Coronary artery (tissue), 2 donors: ENCODE measurements around the gene MARF1.
A peak's percentile ranks its signal among the peaks of the same experiment; 100 is the strongest.
"Not testable (repeated sequence)": the region's sequence is repeated elsewhere in the genome, so short reads cannot be mapped to it uniquely, and the experiment has no call there.

Experiments
- DNase-seq: peaks from one replicate; pipeline ENCODE4 v3.0.0-alpha.2; 2017; ENCODE audit warnings: low spot score
- H3K27ac ChIP-seq, 2 donors: fragments of 200-600 bp; sonication (generic); one replicate each; pipeline ENCODE4 v1.5.1; 2016 to 2019
- H3K4me3 ChIP-seq: fragments of 200-600 bp; sonication (generic); 2 replicates; pipeline ENCODE4 v1.5.1; 2016; ENCODE audit warnings: mild to moderate bottlenecking, moderate library complexity
- TF ChIP-seq, protein P1 (sequence below): fragments of 200-600 bp; sonication (generic); IDR thresholded peaks from one replicate; pipeline ENCODE4 v1.5.1; 2019; ENCODE audit warnings: antibody characterized with exemption

The MARF1 gene

DNA sequence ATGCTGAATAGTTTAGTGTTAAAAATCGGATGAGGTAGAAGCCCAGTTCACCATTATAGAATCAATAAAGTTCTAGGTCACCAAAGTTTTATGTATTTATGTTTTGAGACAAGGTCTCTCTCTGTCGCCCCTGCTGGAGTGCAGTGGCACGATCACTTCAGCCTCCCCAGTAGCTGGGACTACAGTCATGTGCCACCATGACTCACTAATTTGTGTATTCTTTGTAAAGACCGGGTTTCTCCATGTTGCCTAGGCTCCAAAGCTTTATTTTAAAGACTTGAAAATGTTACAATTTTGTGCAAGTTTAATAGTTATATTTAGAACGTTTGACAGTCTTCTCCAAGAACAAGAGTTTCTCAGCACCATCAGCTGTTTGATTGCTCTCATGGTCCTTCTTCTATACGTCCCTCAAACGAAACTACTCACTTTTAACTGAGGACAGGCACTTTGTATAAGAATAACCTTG is 39.2 kb upstream of the MARF1 start:
- Histone ChIP-seq H3K27ac (no peak overlapping the region), H3K4me3 (no peak overlapping the region)
- DNase-seq: no peak
- TF ChIP-seq, protein P1, sequence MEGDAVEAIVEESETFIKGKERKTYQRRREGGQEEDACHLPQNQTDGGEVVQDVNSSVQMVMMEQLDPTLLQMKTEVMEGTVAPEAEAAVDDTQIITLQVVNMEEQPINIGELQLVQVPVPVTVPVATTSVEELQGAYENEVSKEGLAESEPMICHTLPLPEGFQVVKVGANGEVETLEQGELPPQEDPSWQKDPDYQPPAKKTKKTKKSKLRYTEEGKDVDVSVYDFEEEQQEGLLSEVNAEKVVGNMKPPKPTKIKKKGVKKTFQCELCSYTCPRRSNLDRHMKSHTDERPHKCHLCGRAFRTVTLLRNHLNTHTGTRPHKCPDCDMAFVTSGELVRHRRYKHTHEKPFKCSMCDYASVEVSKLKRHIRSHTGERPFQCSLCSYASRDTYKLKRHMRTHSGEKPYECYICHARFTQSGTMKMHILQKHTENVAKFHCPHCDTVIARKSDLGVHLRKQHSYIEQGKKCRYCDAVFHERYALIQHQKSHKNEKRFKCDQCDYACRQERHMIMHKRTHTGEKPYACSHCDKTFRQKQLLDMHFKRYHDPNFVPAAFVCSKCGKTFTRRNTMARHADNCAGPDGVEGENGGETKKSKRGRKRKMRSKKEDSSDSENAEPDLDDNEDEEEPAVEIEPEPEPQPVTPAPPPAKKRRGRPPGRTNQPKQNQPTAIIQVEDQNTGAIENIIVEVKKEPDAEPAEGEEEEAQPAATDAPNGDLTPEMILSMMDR: no peak

DNA sequence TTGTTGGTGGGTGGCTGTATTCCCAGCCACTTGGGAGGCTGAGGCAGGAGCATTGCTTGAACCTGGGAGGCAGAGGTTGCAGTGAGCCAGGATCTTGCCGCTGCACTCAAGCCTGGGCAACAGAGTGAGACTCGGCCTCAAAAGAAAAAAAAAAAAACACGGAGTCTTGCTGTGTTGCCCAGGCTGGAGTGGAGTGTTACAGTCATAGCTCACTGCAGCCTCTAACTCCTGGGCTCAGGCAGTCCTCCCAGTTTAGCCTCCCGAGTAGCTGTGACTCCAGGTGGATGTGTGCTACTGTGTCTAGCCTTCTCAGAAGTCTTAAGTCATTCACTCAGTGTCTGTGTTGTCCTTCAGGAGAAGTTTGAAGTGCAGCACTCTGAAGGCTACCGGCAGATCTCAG is 34.5 kb upstream of the MARF1 start:
- TF ChIP-seq, protein P1: no peak
- no peak overlapping the region for H3K27ac ChIP-seq
- H3K4me3 ChIP-seq: no peak overlapping the region
- DNase-seq: no peak

DNA sequence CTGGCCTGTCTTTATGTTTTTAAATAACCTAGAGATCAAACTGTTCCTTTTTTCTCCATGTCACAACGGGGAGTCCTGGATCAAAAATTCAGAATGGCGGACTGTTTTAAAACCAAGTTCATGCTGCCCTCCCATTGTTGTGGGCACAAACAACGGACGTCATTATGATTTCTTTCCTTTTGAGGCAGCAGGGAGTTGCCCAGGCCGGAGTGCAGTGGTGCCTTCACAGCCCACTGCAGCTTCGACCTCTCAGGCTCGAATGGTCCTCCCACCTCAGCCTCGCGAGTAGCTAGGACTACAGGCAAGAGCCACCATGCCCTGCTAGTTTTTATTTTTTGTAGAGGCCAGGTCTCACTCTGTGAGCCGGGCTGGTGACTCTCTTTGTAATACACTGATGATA is 33.6 kb upstream of the MARF1 start:
- no peak for DNase-seq
- Histone ChIP-seq H3K27ac (no peak overlapping the region), H3K4me3 (no peak overlapping the region)
- TF ChIP-seq, protein P1: no peak

DNA sequence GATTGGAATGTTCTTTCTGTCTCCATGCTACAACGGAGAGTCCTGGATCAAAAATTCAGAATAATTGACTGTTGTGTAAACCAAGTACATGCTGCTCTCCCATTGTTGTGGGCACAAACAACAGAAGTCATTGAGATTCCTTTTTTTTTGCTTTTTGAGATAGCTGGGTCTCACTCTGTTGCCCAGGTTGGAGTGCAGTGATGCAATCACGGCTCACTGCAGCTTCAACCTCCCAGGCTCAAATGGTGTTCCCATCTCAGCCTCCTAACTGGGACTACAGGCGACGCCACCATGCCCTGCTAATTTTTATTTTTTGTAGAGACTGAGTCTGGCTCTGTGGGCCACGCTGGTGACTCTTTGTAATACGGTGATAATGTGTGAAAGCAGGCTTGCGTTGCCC is 31.6 kb upstream of the MARF1 start:
- H3K4me3 ChIP-seq: no peak overlapping the region
- H3K27ac ChIP-seq: peak overlapping the region in 1 of 2 donors; percentile 84
- no peak for DNase-seq
- TF ChIP-seq, protein P1: no peak

DNA sequence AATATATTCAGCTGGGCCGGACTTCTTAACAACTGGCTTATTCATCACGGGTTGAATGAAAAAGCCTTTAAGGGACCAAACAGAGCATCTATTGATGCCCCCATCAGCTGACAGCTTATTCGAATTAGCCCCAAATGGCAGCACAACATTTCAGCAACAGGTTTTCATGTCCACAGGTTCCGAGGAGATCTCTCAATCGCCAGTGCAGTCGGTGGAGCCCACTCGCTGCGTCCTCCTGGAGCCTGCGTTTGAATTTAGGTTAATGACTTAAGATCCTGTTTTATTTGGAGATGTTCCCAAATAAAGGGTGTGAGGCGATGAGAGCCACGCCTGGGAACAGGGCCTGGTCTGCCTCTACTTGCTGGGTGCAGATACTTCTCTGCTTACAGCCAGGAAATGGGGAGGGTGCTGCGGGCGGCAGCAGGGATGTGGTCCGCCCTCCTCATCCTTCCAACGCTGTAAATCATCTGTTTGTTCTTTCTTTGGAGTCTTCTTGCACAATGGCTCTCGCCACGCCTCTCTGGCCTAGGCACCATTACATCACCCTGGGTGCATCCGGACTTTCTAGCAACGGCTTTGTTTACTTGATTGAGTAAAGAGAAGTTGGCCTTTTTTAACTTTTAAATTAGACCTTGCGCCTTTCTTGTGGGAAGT is 29.7 kb upstream of the MARF1 start:
- H3K4me3 ChIP-seq: peak overlapping the region; percentile 53
- DNase-seq: peak; percentile 93
- peak overlapping the region; percentile 50 to 84 for H3K27ac ChIP-seq
- TF ChIP-seq, protein P1: no peak

DNA sequence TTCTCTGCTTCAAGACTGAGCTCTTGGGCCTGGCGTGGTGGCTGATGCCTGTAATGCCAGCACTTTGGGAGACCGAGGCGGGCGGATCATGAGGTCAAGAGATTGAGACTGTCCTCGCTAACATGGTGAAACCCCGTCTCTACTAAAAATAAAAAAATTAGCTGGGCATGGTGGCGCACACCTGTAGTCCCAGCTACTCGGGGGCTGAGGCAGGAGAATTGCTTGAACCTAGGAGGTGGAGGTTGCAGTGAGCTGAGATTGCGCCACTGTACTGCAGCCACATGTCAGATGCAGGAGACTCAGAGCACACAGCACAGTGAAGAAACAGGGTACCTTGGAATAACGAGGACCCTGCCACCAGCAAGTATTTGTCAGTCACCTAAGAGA is 29.2 kb upstream of the MARF1 start:
- peak overlapping the region; percentile 34 for H3K4me3 ChIP-seq
- DNase-seq: not testable (repeated sequence)
- H3K27ac ChIP-seq: peak overlapping the region; percentile 50 to 84

DNA sequence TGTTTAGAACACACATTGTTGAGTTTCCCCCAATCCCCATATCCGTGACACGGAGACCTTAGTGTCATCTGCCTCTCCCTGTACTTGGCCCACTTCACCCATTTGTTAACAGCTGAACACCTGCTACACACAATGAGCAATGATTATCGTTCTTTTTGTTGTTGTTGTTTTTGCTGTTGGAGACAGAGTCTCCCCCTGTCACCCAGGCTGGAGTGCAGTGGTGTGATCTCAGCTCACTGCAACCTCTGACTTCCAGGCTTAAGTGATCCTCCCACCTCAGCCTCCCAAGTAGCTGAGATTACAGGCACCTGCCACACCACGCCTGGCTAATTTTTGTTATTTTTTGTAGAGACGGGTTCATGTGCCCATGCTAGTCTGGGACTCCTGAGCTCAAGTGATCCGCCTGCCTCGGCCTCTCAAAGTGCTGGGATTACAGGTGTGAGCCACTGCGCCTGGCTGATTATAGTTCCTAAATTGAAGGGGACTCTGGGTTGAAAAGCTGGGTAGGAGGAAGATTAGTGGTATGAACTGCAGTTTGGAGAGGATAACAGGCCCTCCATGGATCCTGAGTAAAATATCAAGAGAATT is 28.7 kb upstream of the MARF1 start:
- TF ChIP-seq, protein P1: no peak
- Histone ChIP-seq H3K27ac (peak overlapping the region; percentile 50 to 84), H3K4me3 (no peak overlapping the region)
- no peak for DNase-seq
